Measurements from ENCODE around the gene LHFPL3. TPM values are rescaled to one million over a fixed set of nuclear protein-coding genes. Genes with fewer than 3 reads are reported as not detected.

The LHFPL3 gene
- total and polyA plus RNA-seq, 2 of the 13 experiments (the other 11 are each of a cell fraction or from before 2014, with no cell fraction given) = not detected

- TF ChIP-seq HMGXB3 (CRISPR knock-in tag; IDR thresholded peaks at IDR 0.05; ENCODE audit: borderline replicate concordance) (peak; percentile 64; the same call in 1 of the 2 replicates), ESRRA (CRISPR knock-in tag; IDR thresholded peaks at IDR 0.05; ENCODE audit: low read depth) (no peak), MED1 (CRISPR knock-in tag; IDR thresholded peaks at IDR 0.05) (no peak), ZNF468 (CRISPR knock-in tag; IDR thresholded peaks at IDR 0.05) (no peak), MTF2 (CRISPR knock-in tag; IDR thresholded peaks at IDR 0.05; ENCODE audit: borderline replicate concordance) (no peak), KLF16 (CRISPR knock-in tag; IDR thresholded peaks at IDR 0.05) (0 out of 4 replicates have a peak, but pooled peaks of 1 of the 2 experiments have one; percentile 25), ZBED4 (CRISPR knock-in tag; IDR thresholded peaks at IDR 0.05; ENCODE audit: borderline replicate concordance) (0 out of 2 replicates have a peak, but pooled peaks have one; percentile 59), ZNF430 (CRISPR knock-in tag; IDR thresholded peaks at IDR 0.05) (no peak), RXRB (CRISPR knock-in tag; IDR thresholded peaks at IDR 0.05; ENCODE audit: borderline replicate concordance) (peak; percentile 25; the same call in 1 of the 2 replicates), TBL1XR1 (IDR thresholded peaks at IDR 0.05; ENCODE audit: borderline replicate concordance, low read length, partially characterized antibody) (peak; percentile 30), ZNF784 (CRISPR knock-in tag; IDR thresholded peaks at IDR 0.05; ENCODE audit: borderline replicate concordance) (no peak), TFDP2 (CRISPR knock-in tag; IDR thresholded peaks at IDR 0.05) (no peak), ZNF597 (CRISPR knock-in tag; IDR thresholded peaks at IDR 0.05) (no peak), CHD2 (IDR thresholded peaks at IDR 0.05; ENCODE audit: low read depth, low read length) (no peak), ZIK1 (CRISPR knock-in tag; IDR thresholded peaks at IDR 0.05; ENCODE audit: borderline replicate concordance, low read depth) (no peak), SMARCC2 (IDR thresholded peaks at IDR 0.05) (no peak), ZEB1 (IDR thresholded peaks at IDR 0.05; ENCODE audit: insufficient replicate concordance, low read depth) (no peak), FOXA1 (IDR thresholded peaks at IDR 0.05) (no peak), FOXA1 (CRISPR knock-in tag; IDR thresholded peaks at IDR 0.05) (no peak)
These were observed 594.6 kb downstream of the LHFPL3 start (continued) for GRCh38 chr7:104923010-104923421.
